Measurements from ENCODE around the gene GATA3.

DNA sequence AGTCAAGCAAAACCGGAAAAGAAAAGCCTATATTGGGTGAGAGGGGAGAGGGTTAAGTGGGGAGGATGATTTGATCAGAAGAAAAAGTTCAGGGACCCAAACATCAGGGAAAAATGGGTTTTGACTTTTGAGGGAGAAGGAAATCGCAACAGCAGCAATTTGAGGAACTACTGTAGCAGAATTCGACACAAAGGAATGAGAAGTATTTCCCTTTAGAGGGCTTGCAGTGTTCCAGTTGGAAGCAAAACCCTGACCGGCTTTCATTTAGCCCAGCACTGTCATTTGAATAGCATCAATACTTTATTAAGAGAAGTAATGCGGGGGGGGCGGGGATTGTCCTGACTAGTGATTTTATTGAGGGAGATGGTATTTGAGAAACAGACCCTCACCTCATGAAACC is 37.2 kb upstream of the GATA3 start:
- TF ChIP-seq, protein P1, sequence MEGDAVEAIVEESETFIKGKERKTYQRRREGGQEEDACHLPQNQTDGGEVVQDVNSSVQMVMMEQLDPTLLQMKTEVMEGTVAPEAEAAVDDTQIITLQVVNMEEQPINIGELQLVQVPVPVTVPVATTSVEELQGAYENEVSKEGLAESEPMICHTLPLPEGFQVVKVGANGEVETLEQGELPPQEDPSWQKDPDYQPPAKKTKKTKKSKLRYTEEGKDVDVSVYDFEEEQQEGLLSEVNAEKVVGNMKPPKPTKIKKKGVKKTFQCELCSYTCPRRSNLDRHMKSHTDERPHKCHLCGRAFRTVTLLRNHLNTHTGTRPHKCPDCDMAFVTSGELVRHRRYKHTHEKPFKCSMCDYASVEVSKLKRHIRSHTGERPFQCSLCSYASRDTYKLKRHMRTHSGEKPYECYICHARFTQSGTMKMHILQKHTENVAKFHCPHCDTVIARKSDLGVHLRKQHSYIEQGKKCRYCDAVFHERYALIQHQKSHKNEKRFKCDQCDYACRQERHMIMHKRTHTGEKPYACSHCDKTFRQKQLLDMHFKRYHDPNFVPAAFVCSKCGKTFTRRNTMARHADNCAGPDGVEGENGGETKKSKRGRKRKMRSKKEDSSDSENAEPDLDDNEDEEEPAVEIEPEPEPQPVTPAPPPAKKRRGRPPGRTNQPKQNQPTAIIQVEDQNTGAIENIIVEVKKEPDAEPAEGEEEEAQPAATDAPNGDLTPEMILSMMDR (IDR thresholded peaks at IDR 0.05; ENCODE audit: low read length), result no peak
- no peak for TF ChIP-seq EZH2 (optimal IDR thresholded peaks at IDR 0.05; ENCODE audit: low read depth, low read length)

Measured in MM.1S (cell line).